OCI-LY1 (cell line): ENCODE results near the gene ADAM11.
A peak's percentile ranks its signal among the peaks of the same experiment; 100 is the strongest.
"Not testable (repeated sequence)": the region's sequence is repeated elsewhere in the genome, so short reads cannot be mapped to it uniquely, and the experiment has no call there.

Source experiments
- H2AFZ ChIP-seq: fragments of 200-600 bp; sonication (generic), shearing (Covaris generic); 2 replicates; pipeline ENCODE4 v1.6.0; 2014; ENCODE audit warnings: antibody characterized with exemption, mild to moderate bottlenecking, low read length
- H3F3A ChIP-seq: fragments of 200-600 bp; sonication (generic), shearing (Covaris generic); 2 replicates; pipeline ENCODE4 v1.6.0; 2014; ENCODE audit warnings: mild to moderate bottlenecking, antibody characterized with exemption, low read length, moderate library complexity; ENCODE audit not compliant: insufficient read depth
- H3K27ac ChIP-seq: fragments of 200-600 bp; sonication (generic); 2 replicates; pipeline ENCODE4 v1.5.1; 2014; ENCODE audit warnings: low read length, mixed run types, mild to moderate bottlenecking, low read depth; ENCODE audit not compliant: poor library complexity, severe bottlenecking
- H3K27me3 ChIP-seq: fragments of 200-600 bp; sonication (generic); 2 replicates; pipeline ENCODE4 v1.6.0; 2014; ENCODE audit warnings: antibody characterized with exemption, mild to moderate bottlenecking, low read length, moderate library complexity; ENCODE audit not compliant: insufficient read depth
- H3K36me3 ChIP-seq: fragments of 200-600 bp; sonication (generic); 2 replicates; pipeline ENCODE4 v1.6.1; 2014; ENCODE audit warnings: mild to moderate bottlenecking, antibody characterized with exemption, low read length, moderate library complexity, mixed read lengths; ENCODE audit not compliant: insufficient read depth
- H3K4me1 ChIP-seq: fragments of 200-600 bp; sonication (generic); 2 replicates; pipeline ENCODE4 v1.5.1; 2014; ENCODE audit warnings: mild to moderate bottlenecking, low read length, moderate library complexity; ENCODE audit not compliant: insufficient read depth, severe bottlenecking
- H3K4me2 ChIP-seq: fragments of 200-600 bp; sonication (generic), shearing (Covaris generic); 2 replicates; pipeline ENCODE4 v1.6.1; 2014; ENCODE audit warnings: low read length
- H3K4me3 ChIP-seq: fragments of 200-600 bp; sonication (generic); 2 replicates; pipeline ENCODE4 v1.5.1; 2014; ENCODE audit warnings: low read length, low read depth, mild to moderate bottlenecking, mixed read lengths; ENCODE audit not compliant: poor library complexity, severe bottlenecking
- H3K79me2 ChIP-seq: fragments of 200-600 bp; shearing (Covaris generic); 2 replicates; pipeline ENCODE4 v1.6.1; 2016; ENCODE audit warnings: mixed run types, low read length, mixed read lengths; ENCODE audit not compliant: insufficient read depth
- H3K9ac ChIP-seq: fragments of 200-600 bp; sonication (generic), shearing (Covaris generic); 2 replicates; pipeline ENCODE4 v1.6.1; 2014; ENCODE audit warnings: mild to moderate bottlenecking, low read length, mixed read lengths
- H3K9me2 ChIP-seq: fragments of 200-600 bp; sonication (generic), shearing (Covaris generic); 2 replicates; pipeline ENCODE4 v1.6.1; 2014; ENCODE audit warnings: low read depth, mild to moderate bottlenecking, low read length, mixed read lengths
- H3K9me3 ChIP-seq: fragments of 200-600 bp; shearing (Covaris generic); 2 replicates; pipeline ENCODE4 v1.6.1; 2014; ENCODE audit warnings: low read length, mixed read lengths
- H4K20me1 ChIP-seq: fragments of 200-600 bp; sonication (generic), shearing (Covaris generic); 2 replicates; pipeline ENCODE4 v1.6.0; 2016; ENCODE audit warnings: mild to moderate bottlenecking, low read length; ENCODE audit not compliant: insufficient read depth
- CTCF ChIP-seq: fragments of 200-600 bp; sonication (generic), shearing (Covaris generic); IDR thresholded peaks from 2 replicates; pipeline ENCODE4 v1.5.1; 2017; ENCODE audit warnings: mild to moderate bottlenecking, antibody characterized with exemption, low read length, moderate library complexity, mixed read lengths
- EZH2 ChIP-seq: fragments of 200-600 bp; sonication (generic), shearing (Covaris generic); IDR thresholded peaks from 2 replicates; pipeline ENCODE4 v1.8.0; 2017; ENCODE audit warnings: borderline replicate concordance, mixed run types, mild to moderate bottlenecking, antibody characterized with exemption, low read length, moderate library complexity, mixed read lengths

Gene ADAM11

GRCh38 chr17:44812263-44812662, 53.5 kb downstream of the ADAM11 start:
- no peaks in the 10 kb centered on the region for H3F3A ChIP-seq
- H3K9me2 ChIP-seq: no peaks in the 10 kb centered on the region
- no peak overlapping the region for H3K4me3 ChIP-seq
- H4K20me1 ChIP-seq: no peaks in the 10 kb centered on the region
- TF ChIP-seq EZH2 (no peak), CTCF (no peak)
- H3K9me3 ChIP-seq: no peaks in the 10 kb centered on the region
- peaks cover 21% of the 10 kb centered on the region for H3K79me2 ChIP-seq
- H3K36me3 ChIP-seq: 0 out of 2 replicates have a peak, but pooled peaks cover 3% of the 10 kb centered on the region
- H3K4me2 ChIP-seq: no peak overlapping the region
- H2AFZ ChIP-seq: no peak overlapping the region
- no peaks in the 10 kb centered on the region for H3K27me3 ChIP-seq
- H3K27ac ChIP-seq: no peak overlapping the region
- peaks cover 9% of the 10 kb centered on the region for H3K4me1 ChIP-seq
- H3K9ac ChIP-seq: no peak overlapping the region

GRCh38 chr17:44818508-44818907, 59.7 kb downstream of the ADAM11 start:
- H3K27ac ChIP-seq, H3K27me3 ChIP-seq, H3K9me3 ChIP-seq, H3F3A ChIP-seq, H3K9me2 ChIP-seq, H3K4me2 ChIP-seq, H4K20me1 ChIP-seq, H3K9ac ChIP-seq, H2AFZ ChIP-seq, H3K4me3 ChIP-seq, H3K4me1 ChIP-seq: not testable (repeated sequence)
- Histone ChIP-seq H3K79me2 (peaks cover 67% of the 10 kb centered on the region), H3K36me3 (peaks cover 15% of the 10 kb centered on the region)

- no peak overlapping the region for H3K4me3 ChIP-seq
- H3K36me3 ChIP-seq: peaks cover 16% of the 10 kb centered on the region
- no peak overlapping the region for H3K4me2 ChIP-seq
- no peak overlapping the region for H3K27ac ChIP-seq
- no peaks in the 10 kb centered on the region for H4K20me1 ChIP-seq
- no peak overlapping the region for H2AFZ ChIP-seq
- H3K9ac ChIP-seq: no peak overlapping the region
- TF ChIP-seq CTCF: no peak
- no peak for TF ChIP-seq EZH2
- H3K79me2 ChIP-seq: peaks cover 80% of the 10 kb centered on the region
- H3K9me3 ChIP-seq: no peaks in the 10 kb centered on the region
- no peaks in the 10 kb centered on the region for H3F3A ChIP-seq
- H3K4me1 ChIP-seq: peaks cover under 1% of the 10 kb centered on the region
- no peaks in the 10 kb centered on the region for H3K27me3 ChIP-seq
- no peaks in the 10 kb centered on the region for H3K9me2 ChIP-seq
Measured at GRCh38 chr17:44820631-44821212, 61.9 kb downstream of the ADAM11 start.

DNA sequence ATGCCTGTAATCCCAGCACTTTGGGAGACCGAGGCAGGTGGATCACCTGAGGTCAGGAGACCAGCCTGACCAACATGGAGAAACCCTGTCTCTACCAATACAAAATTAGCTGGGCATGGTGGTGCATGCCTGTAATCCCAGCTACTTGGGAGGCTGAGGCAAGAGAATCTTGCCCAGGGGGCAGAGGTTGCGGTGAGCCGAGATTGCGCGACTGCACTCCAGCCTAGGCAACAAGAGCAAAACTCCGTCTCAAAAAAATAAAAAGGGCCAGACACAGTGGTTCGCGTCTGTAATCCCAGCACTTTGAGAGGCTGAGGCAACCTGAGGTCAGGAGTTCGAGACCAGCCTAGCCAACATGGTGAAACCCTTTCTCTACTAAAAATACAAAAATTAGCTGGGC, 66.4 kb downstream of the ADAM11 start:
- not testable (repeated sequence) for H4K20me1 ChIP-seq, H3K4me2 ChIP-seq
- peaks cover 83% of the 10 kb centered on the region for H3K79me2 ChIP-seq

More for the DNA sequence above, 66.4 kb downstream of the ADAM11 start:
- peaks cover 34% of the 10 kb centered on the region for H3K4me1 ChIP-seq
- H3F3A ChIP-seq, H3K9me2 ChIP-seq, H3K9ac ChIP-seq, H3K4me3 ChIP-seq, H3K9me3 ChIP-seq, H2AFZ ChIP-seq, H3K27me3 ChIP-seq: not testable (repeated sequence)
- H3K36me3 ChIP-seq: peaks cover 16% of the 10 kb centered on the region
- H3K27ac ChIP-seq: peak overlapping the region; percentile 82
